ENCODE measurements around the gene GLDN. TPM values are rescaled to one million over a fixed set of nuclear protein-coding genes. Genes with fewer than 3 reads are reported as not detected.

The GLDN gene
- total and polyA plus RNA-seq, 10 of the 15 experiments (the other 5 are each of a cell fraction or from before 2014, with no cell fraction given), result 0.13 TPM; not detected in 9

- SMC1A ChIA-PET (ENCODE audit: uncharacterized antibody, unreplicated experiment), result interaction anchor here (0.7 to 6.2 kb wide), 5 partner anchors 9 to 82 kb away, joined by 3 to 31 read pairs (median 4); no protein-coding TSS in a partner anchor
- H3K79me2 ChIP-seq (ENCODE audit: control insufficient read depth, insufficient read depth, low read length), result no peaks in the 10 kb centered on the region
- no peak for DNase-seq (ENCODE audit: low read depth, low spot score)
- POLR2A ChIA-PET, result no interaction called here
- no peaks in the 10 kb centered on the region for H3K36me3 ChIP-seq (ENCODE audit: control insufficient read depth in 2 of 2, insufficient read depth in 2 of 2, low read length in 1 of 2)
- no TSS peak for BruUV-seq (replicated peaks)
- WGBS (ENCODE audit: insufficient coverage, insufficient replicate concordance, low lambda C conversion rate, missing lambda C conversion rate), result 33% methylated on average over 2 of the region's 2 CpGs
- CTCF ChIA-PET, result interaction anchor here (0.8 to 8.2 kb wide), 2 partner anchors 18 to 83 kb away, joined by 3 to 43 read pairs; no protein-coding TSS in a partner anchor
- H3K27ac ChIP-seq (ENCODE audit: control insufficient read depth, insufficient read depth), result no peak overlapping the region
- H3K4me3 ChIP-seq, result no peak overlapping the region
- ATAC-seq, result no peak
- H3K27me3 ChIP-seq (replicated peaks in 1 of 2; ENCODE audit: control insufficient read depth in 2 of 2, insufficient read depth in 2 of 2, low read length in 1 of 2), result peaks cover 0 to 3% of the 10 kb centered on the region in 2 experiments; a peak in 3 of 4 replicates
- no peak overlapping the region for H2AFZ ChIP-seq (ENCODE audit: control insufficient read depth, low read depth, low read length)
- no peaks in the 10 kb centered on the region for H3K4me1 ChIP-seq (ENCODE audit: control insufficient read depth, insufficient read depth, low read length)
- no peak for TF ChIP-seq RFX5 (IDR thresholded peaks at IDR 0.05; ENCODE audit: low read depth, low read length)
- TF ChIP-seq NFXL1 (IDR thresholded peaks at IDR 0.05; ENCODE audit: borderline replicate concordance), result no peak
- TF ChIP-seq CHD2 (IDR thresholded peaks at IDR 0.05; ENCODE audit: borderline replicate concordance, low read depth, low read length), result no peak
- no peak for TF ChIP-seq LARP7 (IDR thresholded peaks at IDR 0.05)
- no peak for TF ChIP-seq HDAC6 (IDR thresholded peaks at IDR 0.05; ENCODE audit: unreplicated experiment)
- TF ChIP-seq POU2F2 (IDR thresholded peaks at IDR 0.05; ENCODE audit: borderline replicate concordance, low read depth, low read length), result no peak
- no peak overlapping the region for H3K9ac ChIP-seq (ENCODE audit: control insufficient read depth, insufficient read depth, low read length)
- H3K4me2 ChIP-seq (ENCODE audit: control insufficient read depth, insufficient read depth), result no peak overlapping the region
- intact Hi-C loops (cut with micrococcal nuclease; ENCODE audit: unreplicated experiment) (no loop called here), in situ Hi-C loops (cut with MboI) (no loop called here)
- H4K20me1 ChIP-seq (ENCODE audit: control insufficient read depth, insufficient read depth), result no peaks in the 10 kb centered on the region
- H3K9me3 ChIP-seq (replicated peaks; ENCODE audit: control insufficient read depth, insufficient read depth, low read length), result no peaks in the 10 kb centered on the region
- RAD21 ChIA-PET (ENCODE audit: unreplicated experiment), result interaction anchor here (1.4 kb wide), 1 partner anchor 200 kb away, joined by 3 read pairs; no protein-coding TSS in a partner anchor
- FAIRE-seq, result no peak
Measured at GRCh38 chr15:51298620-51299019, 42.8 kb upstream of the GLDN start.

- ATAC-seq, result no peak
- ChIA-PET CTCF (interaction anchor here (0.7 to 8.2 kb wide), 2 partner anchors 19 to 58 kb away, joined by 3 to 43 read pairs; no protein-coding TSS in a partner anchor), RAD21 (ENCODE audit: unreplicated experiment) (interaction anchor here (1.4 kb wide), 1 partner anchor 200 kb away, joined by 3 read pairs; no protein-coding TSS in a partner anchor), POLR2A (no interaction called here), SMC1A (ENCODE audit: uncharacterized antibody, unreplicated experiment) (interaction anchor here (0.7 to 6.2 kb wide), 5 partner anchors 8 to 82 kb away, joined by 3 to 31 read pairs (median 3); no protein-coding TSS in a partner anchor)
- Histone ChIP-seq H3K27ac (ENCODE audit: control insufficient read depth, insufficient read depth) (no peak overlapping the region), H3K4me1 (ENCODE audit: control insufficient read depth, insufficient read depth, low read length) (no peaks in the 10 kb centered on the region), H3K4me2 (ENCODE audit: control insufficient read depth, insufficient read depth) (no peak overlapping the region), H4K20me1 (ENCODE audit: control insufficient read depth, insufficient read depth) (no peaks in the 10 kb centered on the region), H2AFZ (ENCODE audit: control insufficient read depth, low read depth, low read length) (no peak overlapping the region), H3K9me3 (replicated peaks; ENCODE audit: control insufficient read depth, insufficient read depth, low read length) (no peaks in the 10 kb centered on the region), H3K36me3 (ENCODE audit: control insufficient read depth in 2 of 2, insufficient read depth in 2 of 2, low read length in 1 of 2) (no peaks in the 10 kb centered on the region), H3K79me2 (ENCODE audit: control insufficient read depth, insufficient read depth, low read length) (no peaks in the 10 kb centered on the region), H3K4me3 (no peak overlapping the region), H3K27me3 (replicated peaks in 1 of 2; ENCODE audit: control insufficient read depth in 2 of 2, insufficient read depth in 2 of 2, low read length in 1 of 2) (peaks cover 0 to 3% of the 10 kb centered on the region in 2 experiments; a peak in 3 of 4 replicates), H3K9ac (ENCODE audit: control insufficient read depth, insufficient read depth, low read length) (no peak overlapping the region)
- no TSS peak for BruUV-seq (replicated peaks)
- intact Hi-C loops (cut with micrococcal nuclease; ENCODE audit: unreplicated experiment), result no loop called here
- no peak for DNase-seq (ENCODE audit: low read depth, low spot score)
- in situ Hi-C loops (cut with MboI), result no loop called here
- FAIRE-seq, result no peak
- 47% methylated on average over 5 of the region's 5 CpGs for WGBS (ENCODE audit: insufficient coverage, insufficient replicate concordance, low lambda C conversion rate, missing lambda C conversion rate)
- TF ChIP-seq PRDM15 (CRISPR knock-in tag; IDR thresholded peaks at IDR 0.05) (no peak), POLR2AphosphoS5 (IDR thresholded peaks at IDR 0.05; ENCODE audit: low read length) (no peak), BACH1 (IDR thresholded peaks at IDR 0.05; ENCODE audit: borderline replicate concordance) (no peak), RFX5 (IDR thresholded peaks at IDR 0.05; ENCODE audit: low read depth, low read length) (no peak), RCOR1 (conservative IDR thresholded peaks at IDR 0.05; ENCODE audit: low read depth, low read length) (no peak), KDM1A (IDR thresholded peaks at IDR 0.05; ENCODE audit: borderline replicate concordance) (no peak), SPI1 (IDR thresholded peaks at IDR 0.05; ENCODE audit: borderline replicate concordance, insufficient read depth, low read depth, low read length) (no peak), MXI1 (IDR thresholded peaks at IDR 0.05; ENCODE audit: low read depth, low read length) (no peak)
Measured at GRCh38 chr15:51299187-51300015, 42.1 kb upstream of the GLDN start.
